ENCODE results near the gene SLC6A17.

The SLC6A17 gene

DNA sequence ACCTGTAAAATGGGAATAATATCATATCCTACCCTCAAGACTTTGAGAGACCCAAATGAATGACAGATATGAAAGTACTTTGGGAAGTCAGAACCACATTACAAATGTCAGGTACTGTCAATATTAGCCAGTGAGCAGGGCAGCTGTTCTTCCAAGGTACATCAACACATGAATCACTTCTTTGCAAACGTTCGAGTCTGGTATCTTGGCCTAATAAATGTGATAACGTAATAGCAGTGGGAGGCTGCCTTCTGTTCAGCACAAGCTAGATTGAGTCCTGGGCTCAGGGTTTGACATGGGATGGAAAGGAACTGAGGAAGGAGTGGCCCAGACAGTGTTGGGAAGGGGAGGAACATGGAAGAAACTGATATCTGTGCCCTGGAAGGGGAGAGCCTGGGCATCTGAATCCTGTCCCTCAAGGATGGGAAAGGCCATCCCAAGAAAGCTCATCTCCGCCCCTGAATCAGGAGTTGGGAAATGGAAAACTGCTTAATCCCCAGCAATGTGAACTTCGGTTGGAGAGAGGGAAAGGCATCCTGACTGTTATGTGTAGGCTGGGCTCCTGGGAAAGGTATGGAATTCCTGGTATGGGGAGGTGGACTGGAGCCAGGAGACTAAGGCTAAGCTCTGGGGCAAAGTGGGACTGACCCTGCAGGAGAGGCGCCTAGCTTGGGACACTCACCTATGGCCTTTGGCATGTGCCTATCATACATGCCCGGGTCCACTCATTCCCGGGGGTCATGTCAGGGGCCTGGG, 74.1 kb downstream of the SLC6A17 start:
- DNase-seq, result no peak

DNA sequence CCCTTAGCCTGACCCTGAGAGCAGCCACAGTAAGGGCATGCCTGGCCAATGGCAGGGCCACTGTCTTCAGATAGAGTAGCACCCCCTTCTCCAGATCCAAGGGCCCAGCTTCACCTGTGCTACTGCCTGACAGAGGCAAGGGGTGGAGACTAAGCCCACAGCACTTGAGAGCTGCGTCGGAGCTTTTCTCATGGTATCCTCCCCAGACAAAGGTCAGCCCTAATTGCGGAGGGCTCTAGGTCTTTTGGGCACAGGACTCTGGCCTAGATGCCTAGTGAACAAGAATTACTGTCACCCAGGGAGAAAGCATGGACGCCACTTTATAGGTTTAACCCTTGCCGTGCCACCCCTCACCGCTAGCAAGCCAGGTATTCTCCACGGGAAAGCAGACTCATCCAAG, 74.9 kb downstream of the SLC6A17 start:
- DNase-seq, result no peak

DNA sequence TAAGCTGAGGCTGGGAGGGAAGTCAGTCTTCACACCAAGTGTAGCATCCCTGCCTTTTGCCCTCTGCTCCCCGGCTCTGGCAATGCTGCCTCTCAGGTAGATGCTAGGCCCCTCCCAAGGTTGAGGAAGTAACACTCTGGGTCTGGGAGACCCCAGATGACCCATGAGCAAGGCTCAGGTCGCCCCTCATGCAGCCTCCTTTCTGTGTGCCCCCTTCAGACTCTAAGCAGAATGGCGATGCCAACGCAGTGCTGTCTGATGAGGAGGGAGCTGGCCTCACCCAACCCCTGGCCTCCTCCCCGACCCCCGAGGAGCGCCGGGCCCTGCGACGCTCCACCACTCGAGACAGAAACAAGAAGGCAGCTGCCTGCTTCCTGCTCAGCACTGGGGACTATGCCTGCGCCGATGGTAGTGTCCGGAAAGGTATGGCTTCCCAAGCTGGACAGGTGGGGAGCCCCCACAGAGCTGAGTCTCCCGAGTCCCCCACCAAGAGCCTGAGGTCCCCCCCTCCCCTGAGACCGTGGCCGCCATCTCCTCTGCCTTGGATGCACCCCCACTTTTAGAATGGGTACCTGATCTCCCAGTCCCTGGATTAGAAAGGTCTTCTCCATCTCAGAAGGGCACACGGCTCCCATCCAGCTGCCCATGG, 75.6 kb downstream of the SLC6A17 start:
- DNase-seq, result no peak

DNA sequence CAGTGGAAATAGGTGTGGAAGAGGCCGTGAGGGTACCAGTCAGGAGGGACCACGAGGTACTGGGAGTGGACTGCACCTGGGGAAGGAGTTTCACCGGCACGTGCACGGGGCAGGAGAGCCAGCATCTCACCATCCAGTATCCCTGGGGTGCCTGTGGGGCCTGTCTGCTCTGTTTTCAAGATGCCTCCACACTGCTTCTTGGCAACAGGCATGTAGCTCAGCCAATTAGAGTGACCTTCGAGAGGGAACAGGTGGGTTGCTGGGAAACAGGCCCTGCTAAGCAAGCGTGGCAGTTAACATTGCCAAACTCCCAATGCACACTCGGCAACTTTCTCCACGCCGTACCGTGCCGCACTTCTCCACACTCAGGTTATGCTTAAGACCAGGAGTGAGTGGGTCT, 77.5 kb downstream of the SLC6A17 start:
- DNase-seq, result no peak

DNA sequence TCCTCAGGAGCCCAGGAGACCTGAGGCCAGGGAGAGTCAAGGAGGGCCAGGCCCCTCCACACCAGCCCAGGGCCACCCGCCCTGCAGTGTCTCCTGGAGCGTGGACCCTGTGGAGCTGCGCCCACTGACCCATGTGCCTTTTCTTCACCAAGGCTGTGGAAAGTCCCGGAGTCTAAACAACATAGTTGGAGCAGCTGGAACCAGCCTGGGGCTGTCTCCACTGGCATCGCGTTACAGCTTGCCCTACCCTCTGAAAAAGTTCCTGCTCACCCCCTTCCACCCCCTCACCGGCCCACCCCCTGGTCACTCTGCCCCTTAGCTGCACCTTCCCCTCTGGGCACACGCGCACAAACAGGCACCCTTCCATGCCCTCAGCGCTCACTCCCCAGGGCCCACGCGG, 78.1 kb downstream of the SLC6A17 start:
- DNase-seq, result no peak

DNA sequence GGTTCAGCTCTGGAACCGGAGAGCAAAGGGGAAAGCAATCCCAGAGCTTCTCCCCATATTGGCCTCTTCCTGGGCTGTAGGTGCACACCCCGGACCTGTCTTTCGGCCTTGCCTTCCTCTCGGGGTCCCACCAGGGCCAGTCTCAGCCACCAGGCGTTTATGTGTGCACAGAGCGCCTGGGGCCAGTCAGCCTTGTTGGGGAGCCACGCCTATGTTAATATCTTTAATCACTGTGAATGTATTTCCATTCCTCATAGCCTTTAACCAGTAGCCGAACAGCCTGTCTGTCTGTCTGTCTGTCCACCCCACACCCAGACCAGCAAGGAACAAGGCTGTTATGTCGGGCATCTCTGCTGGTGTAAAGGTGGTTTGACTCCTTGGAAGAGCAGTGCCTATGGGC, 78.6 kb downstream of the SLC6A17 start:
- no peak for DNase-seq

DNA sequence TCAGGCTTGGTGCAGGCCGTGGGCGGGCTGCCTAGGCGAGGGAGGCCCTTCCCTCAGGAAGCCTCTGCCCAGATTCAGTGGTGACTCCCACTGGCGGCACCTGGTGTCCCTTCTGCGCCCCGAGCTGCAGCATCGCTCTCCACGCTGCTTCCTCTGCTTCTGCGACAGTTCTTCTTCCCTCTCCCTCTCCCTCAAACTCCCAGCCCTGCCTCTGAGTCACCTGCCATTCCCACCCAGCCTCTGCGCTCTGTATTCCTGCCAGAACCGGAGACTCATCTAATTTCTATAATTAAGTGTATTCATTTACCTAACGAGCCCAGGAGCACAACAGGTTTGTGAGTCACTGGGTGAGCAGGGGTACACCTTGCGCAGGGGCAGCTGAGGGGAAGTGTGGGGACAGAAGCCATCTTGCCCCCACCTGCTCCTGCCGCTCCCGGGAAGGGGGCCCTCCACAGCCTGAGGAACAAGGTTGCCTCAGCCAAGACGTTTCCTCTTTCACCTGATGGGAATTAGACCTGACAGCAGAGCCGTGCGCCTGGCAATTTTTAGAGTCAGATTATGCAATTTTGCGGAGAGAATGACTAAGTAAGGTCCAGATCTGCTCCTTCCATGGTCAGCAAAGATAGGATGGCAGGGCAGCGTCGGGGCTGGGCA, 79.2 kb downstream of the SLC6A17 start:
- no peak for DNase-seq

DNA sequence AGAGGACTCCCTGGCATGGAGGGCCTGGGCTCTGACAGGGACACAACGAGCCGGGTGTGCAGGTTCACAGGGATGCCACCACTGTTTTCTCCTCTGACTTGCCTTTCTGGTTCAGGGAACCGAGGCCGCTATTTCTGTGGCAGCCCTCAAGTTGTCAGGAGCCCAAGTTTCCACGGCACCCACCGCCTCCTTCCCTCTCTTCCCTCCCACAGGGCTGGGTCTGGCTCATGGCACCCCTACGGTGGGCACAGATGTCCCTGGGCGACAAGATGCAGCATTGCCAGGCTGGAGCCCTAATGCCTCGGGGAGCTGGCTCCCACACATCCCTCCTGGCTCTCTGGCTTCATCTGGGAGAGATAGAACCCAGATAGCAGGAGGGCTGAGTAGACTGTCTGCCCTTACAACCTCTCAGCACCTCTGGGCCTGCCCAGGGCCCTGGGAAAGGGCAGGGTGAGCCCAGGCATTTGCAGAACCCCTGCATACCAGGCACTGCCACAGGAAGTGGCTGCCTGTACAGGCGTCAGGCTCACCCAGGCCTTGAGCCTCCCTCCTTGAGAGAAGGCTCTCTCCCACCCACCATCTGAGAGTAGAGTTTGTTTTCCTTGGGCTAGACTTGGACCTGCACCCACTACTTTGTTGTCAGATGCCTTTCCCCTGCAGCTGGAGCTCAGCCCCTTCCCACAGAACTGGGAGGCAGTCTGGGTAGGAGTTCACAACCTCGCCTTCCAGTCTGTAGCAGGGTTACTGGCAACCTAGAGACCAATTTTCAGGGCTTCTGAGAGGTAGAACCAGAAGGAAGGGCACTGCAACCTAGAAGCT, 80.3 kb downstream of the SLC6A17 start:
- DNase-seq, result no peak

DNA sequence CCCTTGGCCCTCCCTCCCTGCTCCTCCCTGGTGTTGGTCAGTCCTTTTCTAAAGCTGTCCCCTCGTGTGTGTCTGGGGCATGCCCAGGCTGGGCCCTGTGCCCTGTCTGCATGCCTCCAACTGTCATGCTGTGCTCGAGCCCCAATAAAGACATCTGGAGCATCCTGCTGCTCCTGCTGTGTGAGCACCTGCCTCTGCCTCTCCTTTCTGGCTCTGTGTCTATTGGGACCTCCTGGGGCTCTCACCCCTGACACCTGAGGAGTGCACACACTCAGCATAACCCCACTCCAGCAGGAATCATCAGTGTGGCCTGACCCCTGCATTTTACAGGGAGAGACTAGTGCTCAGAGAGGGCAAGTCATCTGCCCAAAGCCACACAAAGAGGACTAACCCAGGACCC, 83.6 kb downstream of the SLC6A17 start:
- no peak for DNase-seq

DNA sequence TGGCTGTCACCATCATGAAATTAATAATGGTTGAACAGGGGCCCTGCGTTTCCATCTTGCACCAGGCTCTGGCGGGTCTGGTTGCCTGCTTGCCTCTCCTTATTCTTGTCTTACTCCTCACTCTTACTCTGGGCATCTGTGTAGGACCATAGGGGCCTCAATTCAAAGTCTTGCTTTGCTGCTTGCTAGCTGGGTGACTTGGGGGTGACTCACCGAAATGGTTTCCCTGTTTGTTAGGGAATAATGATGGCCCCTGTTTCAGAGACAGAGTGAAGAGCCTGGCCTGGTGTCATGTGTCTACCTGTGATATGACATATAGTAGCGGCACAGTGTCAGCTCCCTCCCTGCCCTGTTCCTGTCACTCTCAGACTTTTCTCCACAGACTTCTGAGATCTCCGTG, 84.4 kb downstream of the SLC6A17 start:
- DNase-seq, result no peak

DNA sequence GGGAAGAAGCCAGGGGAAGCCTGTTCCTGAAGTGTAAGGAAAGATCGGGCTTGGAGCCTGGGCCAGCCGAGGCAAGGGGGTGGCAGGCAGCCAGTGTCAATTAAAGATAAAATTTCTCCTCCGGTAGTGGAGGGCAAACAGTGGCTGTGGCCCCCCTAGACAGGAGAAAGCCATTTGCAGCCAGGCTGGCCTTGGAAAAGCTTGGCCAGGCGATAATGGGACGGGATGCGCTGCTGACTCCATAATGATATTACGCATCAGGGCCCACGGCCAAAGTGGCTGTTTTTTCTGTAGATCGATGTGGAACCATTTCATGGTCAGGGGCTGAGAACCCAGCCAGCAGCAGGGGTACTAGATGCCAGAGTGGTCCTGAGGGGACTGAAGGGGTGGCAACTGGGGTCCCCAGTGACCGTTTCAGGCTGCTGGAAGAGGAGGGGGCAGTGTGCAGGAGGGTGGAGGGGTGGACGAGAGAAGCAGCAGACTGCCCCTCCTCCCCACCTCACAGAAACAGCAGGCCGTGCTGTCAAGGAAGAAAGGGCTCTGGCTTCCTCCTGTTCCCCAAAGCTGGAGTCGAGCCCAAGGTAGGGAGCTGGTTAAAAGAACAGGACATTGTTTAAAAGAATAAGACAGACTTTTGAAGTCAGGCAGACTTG, 85.0 kb downstream of the SLC6A17 start:
- no peak for DNase-seq

DNA sequence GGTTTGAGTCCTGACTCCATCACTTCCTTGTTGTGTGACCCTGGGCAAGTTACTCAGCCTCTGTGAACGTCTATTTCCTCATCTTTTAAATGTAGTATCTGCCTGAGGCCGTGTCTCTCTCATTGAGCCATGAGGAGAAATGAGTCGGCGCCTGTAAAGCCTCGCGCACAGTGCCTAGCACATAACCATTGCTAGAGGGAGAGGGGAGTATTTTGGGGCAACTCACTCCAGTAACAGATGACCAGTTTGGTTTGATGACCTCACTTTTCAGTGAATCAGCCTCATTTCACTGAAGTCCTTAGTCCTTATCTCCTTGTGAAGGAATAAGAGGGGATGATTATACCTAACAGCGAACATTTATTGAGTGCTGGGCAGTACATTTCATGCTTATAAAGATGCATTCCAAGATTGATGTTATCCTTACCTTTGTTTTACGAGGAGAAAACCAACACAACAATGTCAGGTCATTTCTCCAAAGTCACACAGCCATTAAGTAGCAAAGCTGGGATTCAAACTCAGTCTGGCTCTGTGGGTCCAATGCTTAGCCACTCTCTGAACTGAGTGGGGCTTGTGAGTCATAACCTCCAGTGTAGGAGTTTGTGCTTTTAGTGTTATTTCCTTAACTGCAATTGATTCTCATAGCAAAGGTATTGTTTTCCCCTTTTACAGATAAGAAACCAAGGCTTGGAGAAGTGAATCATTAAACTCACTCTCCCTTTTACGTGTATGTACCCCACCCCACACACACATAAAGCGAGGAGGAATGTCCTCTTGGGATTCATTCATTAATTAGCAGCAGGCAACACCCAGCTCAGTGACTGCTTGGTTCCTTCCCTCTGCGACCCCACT, 85.8 kb downstream of the SLC6A17 start:
- no peak for DNase-seq

DNA sequence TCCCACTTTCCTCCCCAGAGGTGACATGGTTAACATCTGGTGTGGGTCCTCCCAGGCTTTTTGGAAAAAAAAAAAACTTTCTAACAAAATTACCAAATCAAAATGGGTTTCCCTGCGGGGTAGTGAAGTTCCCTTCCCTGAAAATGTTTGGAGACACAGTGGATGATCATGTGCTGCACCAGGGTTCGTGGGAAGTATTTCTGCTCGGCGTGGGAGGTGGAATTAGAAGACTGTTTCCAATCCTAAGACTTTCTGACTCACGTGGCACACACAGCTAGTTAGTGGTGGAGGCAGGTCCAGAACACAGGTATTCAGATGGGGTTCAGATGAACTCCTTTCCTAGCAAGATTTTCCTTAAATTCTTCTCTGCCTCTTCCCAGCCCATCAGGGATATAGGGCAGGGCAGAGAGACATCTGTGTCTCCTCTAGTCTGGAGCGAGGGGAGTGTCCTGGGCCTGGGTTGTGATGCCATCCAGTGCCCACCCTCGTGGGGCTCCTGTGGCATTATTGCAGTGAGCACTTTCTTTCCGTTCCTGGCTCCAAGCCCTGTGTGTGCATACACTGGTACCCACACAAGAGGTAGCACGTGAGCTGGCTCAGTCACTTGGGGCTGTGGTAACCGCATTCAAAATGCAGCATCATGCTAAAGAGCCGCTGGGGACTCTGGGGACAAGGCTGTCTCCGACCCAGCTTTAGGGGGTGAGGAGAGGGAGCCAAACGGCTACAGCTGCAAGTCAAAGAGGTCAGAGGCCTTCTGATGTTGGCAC, 87.3 kb downstream of the SLC6A17 start:
- no peak for DNase-seq

DNA sequence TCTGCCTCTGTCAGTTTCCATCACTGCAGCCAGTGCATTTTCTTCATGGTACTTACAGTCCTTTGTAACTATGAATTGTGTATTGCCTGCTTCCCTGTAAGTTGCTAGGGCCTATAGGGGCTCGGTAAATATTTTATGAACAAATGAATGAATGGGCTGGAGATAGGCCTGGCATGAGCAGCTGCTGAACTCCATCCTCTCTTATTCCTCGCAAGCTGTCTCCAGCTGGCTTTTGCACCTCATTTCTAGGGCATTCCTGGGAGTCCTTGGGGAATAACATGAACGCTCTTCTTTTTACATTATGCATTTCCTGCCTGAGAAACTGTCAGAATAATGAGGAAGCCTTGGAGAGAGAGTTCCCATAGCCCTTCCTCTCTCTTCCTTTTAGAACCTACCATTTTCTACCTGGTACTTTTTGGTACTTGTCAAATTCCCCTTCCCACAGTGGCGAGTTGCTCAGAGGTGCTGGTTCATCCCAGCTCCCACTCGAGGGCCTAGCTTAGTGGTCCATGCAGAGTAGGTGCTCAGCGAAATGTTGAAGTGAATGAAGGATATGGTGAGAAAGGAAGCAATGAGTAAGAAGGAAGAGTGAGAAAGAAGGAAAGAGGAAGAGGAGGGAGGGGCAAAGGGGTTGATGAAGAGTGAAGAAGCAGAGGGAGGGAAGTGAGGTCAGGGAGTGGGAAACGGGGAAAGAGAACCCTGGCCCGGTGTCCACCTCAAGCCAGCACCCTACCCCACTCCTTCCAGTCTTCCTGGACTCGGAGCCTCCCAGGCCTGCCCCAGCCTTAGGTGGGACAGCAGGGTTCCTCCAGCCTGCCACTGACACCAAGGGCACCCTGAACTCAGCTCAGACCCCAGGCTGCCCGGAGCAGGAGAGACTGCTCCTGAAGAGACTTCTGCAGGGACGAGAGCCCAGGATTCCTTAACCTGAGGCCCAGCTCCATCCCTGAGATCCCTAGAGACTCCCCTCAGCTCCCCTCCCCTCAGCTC, 89.4 kb downstream of the SLC6A17 start:
- DNase-seq, result no peak

DNA sequence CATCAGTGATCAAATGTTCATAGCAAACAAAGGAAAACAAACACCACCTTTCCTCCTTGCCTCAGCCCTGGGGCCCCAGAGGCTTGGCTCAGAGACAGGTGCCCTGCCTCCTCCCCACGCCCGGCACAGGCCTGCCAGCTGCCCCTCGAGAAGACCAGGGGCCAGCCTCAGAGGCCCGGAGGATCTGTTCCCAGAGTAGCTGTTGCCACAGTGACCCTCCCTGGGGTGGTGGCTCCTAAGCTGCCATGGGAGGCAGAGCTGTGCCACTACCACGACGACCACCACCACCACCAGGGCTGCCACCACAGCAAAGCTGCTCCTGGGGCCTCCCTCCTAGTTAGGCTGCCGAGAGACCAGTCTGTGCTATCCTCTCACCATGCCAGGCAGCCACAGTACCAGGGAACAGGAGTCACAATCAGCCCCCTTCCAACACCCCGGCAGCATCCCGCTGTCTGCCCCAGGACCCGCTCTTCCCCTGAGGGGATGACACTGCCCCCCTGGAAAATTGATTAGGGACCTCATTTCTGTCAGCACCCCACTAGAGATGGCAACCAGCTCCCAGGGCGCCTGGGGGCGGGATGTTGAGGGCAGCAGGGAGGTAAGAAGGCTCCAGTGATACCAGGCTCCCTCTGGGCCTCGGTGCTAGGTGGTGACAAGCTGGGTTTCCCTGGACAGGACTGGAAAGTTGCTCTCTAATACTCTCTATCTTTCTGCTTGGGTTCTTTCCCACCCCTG, 90.3 kb downstream of the SLC6A17 start:
- no peak for DNase-seq

DNA sequence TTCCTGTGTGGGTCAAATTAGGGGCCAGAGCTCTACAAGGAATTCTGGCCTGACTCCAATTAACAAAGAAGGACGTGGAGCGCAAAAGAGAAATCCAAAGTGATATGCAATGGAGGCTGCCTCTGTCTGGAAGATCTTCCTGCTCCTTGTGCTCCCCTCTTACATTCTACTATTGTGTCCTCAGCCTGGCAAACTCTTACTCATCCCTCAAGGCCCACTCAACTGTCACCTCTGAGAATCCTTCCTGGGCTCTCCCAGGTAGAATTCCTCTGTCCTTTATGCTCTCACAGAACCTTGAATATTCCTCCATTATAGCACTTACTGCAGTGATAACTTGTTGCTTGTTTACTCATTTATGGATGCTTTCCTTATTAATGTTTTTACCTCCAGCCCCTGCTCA, 91.2 kb downstream of the SLC6A17 start:
- no peak for DNase-seq

DNA sequence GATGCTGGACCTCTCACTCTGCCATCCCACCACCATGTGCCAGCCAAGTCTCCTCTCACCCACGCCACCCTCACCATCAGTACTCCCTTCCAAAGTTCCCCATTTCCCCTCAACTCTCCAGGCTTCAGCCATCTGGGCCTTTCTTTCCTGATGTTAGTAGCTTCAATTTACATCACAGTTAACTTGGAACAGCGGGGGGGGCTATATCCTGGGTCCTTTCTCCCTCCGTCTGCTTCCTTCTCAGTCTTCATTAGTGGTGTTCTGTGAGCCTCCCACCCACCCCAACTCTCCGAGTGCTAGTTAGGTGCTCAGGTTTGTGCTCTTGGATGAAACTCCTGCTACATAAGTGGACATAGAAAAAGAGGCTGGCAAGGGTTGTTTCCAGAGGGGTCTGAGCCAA, 91.8 kb downstream of the SLC6A17 start:
- no peak for DNase-seq

DNA sequence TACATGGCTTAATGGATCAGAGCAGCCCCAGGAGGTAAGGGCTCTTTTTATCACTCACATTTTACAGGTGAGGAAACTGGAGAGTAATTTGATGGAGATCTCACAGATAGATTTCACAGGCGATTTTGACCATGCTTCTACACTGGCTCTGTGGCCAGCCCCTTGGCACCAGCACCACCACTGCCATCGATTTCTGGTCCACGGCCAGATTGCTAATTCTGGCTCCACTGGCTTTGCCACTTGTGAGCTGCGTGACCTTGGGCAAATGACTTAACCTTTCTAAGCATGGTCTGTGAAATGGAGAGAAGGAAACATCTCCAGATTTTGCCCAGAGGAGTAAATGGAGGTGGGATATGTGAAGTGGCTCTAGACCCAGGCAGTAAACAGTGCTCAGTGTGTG, 92.4 kb downstream of the SLC6A17 start:
- DNase-seq, result no peak

DNA sequence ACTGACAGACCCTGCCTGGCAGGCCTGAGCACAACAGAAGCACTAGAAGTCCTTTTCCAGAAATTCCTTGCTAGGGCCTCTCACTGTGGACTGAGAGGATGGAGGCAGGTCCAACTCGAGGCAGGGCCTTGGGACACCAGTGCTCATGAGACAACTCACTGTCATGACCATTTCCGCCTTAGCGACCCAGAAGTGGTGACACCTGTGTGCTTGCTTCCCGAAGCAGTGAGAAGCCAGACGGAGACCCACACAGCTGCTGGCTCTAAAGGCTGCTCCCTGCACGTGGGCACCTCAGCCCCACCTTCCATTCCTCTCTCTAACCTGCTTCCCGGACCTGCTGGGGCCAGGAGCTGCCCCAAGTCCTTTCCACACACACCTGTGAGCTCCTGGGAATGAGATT, 92.9 kb downstream of the SLC6A17 start:
- DNase-seq, result no peak

All from NCI-H1048 (cell line).